GM21825 (cell line): Measurements from ENCODE around the gene GMNN.
"Not testable (repeated sequence)": the region's sequence is repeated elsewhere in the genome, so short reads cannot be mapped to it uniquely, and the experiment has no call there.

Experiments used
- ATAC-seq: cut with Tn5 transposase; IDR thresholded peaks from one replicate; pipeline ENCODE4 v1.9.1; 2021; ENCODE audit warnings: mild to moderate bottlenecking, moderate library complexity; ENCODE audit not compliant: unreplicated experiment

The GMNN gene

DNA sequence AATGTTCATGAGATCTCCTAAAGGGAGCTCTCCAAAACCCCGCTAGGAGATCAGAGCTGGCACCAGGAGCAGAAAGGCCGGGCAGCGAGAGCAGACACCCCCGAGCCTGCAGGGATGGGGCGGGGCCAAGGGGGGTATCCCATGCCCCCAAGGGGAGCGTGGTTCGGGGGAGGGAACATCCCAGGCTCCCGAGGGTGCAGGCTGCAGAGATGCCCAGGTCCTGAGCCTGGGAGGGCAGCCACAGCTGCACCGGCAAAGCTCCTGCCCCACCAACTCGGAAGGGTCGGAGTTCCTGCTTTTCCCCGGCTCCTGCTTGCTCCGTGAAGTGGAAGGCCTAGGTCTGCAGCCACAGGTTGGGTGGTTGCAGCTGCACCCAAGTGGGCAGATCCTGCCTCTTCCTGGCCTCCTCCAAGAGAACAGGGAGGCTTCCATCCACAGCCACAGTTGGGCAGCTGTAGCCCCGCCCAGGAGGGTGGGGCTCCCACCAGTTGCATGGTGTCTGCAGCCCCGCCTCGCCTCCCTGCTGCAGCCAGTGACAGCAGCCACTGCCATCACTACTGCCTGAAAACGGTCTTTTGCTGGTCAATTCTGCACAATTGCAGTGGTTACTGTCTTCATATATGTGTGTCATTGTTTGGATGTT is 13.4 kb upstream of the GMNN start:
- ATAC-seq, result no peak

DNA sequence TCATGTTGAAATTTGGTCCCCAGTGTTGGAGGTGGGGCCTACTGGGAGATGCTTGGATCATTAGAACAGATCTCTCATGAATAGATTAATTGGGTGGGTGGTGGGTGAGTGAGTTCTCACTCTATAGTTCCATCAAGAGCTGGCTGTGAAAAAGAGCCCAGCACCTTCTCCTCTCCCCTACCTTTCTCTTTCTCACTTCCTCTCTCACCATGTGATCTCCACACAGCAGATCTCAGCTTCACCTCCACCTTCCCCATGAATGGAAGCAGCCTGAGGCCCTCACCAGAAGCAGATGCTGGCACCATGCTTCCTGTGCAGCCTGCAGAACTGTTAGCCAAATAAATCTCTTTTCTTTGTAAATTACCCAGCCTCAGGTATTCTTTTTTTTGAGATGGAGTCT is 12.9 kb upstream of the GMNN start:
- ATAC-seq, result no peak

DNA sequence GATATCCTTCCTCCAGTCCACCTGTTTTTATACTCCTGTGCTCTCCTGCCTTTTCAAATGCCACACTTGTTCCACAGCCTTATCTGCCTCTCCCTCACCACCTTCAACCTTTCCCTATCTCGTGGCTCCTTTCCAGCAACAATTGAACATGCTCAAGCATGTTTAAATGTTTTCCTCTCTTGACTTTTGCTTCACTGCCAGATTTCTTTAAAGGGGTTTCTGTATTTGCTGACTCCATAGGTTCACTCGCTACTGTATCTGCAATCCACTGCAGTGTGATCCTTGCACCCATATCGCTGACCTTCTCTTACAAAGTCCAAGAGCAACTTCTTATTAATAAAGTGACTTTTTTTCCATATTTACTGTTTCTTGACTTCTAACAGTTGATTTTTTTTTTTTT is 11.2 kb upstream of the GMNN start:
- ATAC-seq, result no peak

DNA sequence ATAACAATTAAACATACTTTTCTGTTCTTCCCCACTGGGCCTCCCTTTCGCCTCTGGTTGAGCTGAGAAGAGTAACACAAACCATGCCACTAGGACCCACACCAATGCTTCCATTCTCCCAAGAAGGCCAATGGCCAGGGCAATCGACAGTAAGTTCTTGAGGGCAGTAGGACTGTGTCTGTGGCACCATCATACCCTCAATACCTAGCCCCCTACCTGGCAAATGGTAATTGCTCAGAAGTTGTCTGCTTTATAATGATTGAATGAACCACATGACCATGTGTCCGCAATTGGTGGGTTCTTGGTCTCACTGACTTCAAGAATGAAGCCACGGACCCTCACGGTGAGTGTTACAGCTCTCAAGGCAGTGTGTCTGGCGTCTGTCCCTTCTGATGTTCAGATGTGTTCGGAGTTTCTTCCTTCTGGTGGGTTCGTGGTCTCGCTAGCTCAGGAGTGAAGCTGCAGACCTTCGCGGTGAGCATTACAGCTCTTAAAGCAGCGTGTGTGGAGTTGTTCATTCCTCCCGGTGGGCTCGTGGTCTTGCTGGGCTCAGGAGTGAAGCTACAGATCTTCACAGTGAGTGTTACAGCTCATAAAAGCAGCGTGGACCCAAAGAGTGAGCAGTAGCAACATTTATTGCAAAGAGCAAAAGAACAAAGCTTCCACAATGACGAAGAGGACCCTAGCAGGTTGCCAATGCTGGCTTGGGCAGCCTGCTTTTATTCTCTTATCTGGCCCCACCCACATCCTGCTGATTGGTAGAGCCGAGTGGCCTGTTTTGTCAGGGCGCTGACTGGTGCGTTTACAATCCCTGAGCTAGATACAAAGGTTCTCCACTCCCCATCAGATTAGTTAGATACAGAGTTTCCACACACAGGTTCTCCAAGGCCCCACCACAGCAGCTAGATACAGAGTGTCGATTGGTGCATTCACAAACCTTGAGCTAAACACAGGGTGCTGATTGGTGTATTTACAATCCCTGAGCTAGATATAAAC is 9.6 kb upstream of the GMNN start:
- ATAC-seq, result not testable (repeated sequence)

DNA sequence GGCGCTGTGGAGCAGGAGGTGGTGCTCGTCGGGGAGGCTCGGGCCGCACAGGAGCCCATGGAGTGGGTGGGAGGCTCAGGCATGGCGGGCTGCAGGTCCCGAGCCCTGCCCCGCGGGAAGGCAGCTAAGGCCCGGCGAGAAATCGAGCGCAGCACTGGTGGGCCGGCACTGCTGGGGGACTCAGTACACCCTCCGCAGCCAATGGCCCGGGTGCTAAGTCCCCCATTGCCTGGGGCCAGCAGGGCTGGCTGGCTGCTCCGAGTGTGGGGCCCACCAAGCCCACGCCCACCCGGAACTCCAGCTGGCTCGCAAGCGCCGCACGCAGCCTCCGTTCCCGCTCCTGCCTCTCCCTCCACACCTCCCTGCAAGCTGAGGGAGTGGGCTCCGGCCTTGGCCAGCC is 8.8 kb upstream of the GMNN start:
- not testable (repeated sequence) for ATAC-seq

DNA sequence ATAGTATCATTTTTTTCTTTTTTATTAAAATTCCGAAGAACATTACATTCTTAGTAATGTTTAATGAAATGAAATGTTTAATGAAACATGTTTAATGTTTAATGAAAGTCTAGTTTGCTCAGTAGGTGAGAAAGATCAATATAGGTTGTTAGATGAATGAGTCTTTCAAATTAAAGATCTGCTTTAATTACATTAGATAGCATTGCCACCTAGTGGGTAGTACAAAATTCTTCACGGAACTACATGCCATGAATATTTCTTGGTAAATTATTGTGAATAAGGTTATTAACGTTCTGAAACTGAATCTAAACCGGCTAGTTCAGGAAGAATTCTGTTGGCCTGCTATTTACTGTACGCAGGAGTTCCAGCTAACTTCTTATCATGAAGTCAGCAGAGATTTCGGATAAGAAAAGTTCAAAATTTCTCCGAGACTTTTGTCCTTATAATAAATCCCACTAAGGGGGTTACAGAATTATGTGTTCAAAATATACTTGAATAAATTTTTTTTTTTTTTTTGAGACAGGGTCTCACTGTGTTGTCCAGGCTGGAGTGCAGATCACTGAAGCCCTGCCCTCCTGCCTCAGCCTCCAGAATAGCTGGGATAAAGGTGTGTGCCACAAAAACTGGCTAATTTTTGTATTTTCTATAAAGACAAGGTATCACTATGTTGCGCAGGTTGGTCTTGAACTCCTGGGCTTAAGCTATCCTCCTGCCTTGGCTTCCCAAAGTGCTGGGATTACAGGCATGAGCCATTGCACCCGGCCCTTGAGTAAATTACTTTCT is 7.9 kb upstream of the GMNN start:
- no peak for ATAC-seq

DNA sequence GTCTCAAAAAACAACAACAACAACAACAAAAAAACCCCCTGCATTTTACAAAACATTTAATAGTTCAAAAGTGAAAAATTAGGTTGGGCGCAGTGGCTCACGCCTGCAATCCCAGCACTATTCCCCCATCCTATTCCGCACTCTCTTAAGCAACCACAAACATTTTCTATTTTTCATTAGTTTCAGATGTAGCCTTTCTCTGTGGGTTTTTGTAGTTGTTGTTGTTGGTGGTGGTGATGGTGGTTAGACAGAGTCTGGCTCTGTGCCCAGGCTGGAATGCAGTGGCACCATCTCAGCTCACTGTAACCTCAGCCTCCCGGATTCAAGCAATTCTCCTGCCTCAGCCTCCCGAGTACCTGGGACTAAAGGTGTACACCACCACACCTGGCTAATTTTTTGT is 6.4 kb upstream of the GMNN start:
- ATAC-seq, result no peak

DNA sequence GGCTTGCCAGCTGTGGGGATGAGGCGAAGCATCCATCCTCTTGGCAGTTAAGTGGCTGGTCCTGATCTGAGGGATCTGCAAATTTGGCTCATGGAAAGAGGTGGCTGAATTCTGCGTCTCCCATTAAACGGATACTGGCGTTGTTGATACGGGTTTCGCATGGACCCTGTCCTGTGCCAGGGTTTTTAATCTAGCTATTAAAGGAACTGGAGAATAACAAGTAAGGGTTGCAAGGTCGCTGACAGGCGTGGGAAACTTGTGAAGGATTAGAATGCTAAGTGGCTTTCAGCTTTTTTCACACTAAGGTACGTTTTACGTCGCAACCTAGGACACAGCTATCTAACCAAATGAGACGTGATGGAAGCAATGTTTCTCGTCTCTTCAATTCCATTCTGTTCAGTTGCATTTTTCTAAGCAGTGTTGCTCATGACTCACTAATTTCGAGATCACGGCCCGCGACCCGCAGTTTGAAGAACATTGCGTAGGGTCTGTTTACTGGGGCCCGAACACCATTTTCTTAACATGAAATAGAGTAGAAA is 852 bp downstream of the GMNN start:
- no peak for ATAC-seq

DNA sequence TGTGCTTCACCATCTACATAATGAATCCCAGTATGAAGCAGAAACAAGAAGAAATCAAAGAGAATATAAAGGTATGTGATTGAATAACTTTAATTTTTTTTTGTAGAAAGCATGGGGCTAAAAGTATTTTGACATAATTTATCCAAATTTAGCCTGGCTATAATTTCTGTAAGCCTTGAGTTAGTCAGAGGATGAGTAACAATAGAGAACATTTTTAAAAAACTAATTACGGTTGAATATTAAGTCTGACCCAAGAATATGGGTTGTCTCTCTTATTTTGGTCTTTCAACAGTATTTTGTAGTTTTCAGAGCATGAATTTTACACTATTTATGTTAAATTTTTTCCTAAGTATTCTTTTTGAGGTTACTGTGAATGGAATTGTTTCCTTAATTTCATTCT is 2.5 kb downstream of the GMNN start:
- ATAC-seq, result no peak

DNA sequence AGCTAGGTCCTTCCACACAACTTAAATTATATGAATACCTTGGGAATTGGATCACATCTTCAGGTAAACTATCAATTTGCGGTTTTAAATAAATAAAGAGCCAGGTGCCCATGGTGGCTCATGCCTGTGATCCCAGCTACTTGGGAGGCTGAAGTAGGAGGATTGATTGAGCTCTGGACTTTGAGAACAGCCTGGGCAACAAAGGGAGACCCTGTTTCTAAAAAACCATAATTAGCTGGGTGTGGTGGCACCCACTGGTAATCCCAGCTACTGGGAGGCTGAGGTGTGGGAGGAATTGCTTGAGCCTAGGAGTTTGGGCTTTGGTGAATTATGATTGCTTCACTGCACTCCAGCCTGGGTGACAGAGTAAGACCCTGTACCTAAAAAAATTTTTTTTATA is 3.4 kb downstream of the GMNN start:
- ATAC-seq, result no peak

DNA sequence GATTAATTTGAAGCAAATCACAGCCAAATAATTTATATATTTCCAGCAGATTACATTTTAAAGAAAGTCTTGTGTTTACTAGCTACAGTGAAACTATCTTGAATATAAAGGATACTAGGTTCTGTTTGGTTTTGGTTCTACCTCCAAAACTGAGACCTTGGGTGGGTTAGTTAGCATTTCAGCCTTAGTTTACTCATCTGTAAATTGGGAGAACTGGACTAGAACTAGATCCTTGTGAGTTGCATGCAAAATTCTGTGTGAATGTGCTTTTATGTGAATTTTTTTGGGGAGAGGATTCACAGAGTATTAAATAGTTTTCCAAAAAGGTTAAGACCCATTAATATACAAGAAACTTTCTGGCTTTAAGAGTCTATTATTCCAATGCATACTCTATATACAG is 4.1 kb downstream of the GMNN start:
- ATAC-seq, result no peak

DNA sequence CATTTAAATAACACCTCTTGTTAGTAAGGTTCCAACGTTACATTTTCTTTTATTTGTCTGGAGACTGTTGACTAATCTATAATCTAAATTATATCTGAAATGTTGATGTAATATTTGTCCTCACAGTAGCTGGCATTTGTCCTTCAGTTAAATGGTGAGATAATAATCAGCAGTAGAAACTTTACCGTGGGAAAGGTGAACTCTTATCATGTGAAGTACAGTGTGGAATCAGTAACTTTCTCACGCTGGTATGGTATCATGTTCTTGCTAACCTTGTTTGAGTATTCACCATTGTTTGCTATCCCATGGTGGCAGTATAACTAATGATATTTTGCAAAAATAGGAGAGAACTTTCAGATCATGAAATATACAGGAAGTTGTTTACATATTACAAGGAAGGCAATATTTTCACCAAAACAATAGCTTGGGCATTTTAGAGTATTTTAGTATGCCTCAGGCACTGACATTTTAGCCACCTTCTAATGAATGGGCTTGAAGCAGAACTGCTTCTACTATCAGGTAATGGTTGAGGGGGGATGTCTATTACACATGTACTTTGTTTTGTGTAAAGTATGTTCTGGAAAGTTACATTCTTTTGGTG is 4.8 kb downstream of the GMNN start:
- no peak for ATAC-seq

DNA sequence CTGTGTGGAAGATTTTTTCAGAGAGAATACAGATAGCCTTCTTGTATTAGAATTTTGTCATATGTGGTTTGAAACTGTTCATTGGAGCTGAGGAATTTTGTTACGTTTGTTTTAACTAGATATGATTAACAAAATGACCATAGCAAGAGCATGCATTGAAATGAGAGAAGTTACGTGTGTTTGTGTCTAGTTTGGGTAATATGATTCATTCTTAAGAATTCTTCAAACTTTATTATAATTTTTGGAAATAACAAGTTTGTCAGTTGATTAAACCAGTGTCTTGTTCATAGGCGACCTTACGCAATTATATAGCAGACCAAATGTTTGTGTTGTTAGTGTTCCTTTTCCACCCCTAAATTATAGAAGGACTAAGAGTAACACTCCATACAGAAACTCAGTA is 5.5 kb downstream of the GMNN start:
- no peak for ATAC-seq

DNA sequence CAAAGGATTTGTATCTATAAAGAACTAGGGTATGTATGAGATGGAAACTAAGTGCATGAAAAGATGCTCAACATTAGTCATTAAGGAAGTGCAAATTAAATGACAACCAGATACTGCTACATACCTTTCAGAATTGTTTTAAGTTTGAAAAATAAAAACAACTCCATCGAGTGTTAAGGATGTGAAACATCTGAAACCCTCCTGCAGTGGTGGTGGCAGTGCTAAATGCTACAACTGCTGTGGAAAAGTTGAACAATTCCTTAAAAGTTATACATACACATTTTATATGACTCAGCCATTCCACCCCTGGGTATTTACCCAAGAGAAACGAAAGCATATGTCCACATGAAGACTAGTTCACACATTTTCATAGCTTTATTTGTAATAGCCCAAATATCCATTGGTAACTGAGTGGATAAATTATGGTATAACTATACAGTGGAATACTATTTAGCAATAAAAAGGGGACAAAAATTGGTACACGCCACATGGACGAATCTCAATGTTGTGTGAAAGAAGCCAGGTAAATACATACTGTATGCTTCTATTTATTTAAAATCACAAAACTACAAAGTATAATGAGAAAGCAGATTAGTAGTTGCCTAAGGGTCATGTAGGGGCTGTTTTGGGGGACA is 13.4 kb downstream of the GMNN start:
- ATAC-seq, result no peak

DNA sequence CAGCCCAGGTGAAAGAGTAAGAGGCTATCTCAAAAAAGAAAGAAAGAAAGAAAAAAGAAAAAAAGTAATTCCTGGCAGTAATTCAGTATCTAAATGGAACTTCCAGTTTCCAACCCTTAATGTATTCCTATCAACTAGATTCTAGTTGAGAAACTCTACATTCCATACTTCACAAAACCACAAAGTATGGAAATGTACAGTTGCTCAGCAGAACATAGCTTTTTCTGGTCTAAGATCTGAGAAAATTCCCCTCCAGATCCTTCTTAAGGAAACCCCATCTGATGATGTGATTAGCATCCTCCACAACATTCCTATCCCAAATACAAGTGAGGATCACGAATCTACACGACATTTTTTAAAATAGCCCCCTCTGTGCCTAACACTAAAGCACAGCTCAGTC is 20.4 kb downstream of the GMNN start:
- ATAC-seq, result no peak

DNA sequence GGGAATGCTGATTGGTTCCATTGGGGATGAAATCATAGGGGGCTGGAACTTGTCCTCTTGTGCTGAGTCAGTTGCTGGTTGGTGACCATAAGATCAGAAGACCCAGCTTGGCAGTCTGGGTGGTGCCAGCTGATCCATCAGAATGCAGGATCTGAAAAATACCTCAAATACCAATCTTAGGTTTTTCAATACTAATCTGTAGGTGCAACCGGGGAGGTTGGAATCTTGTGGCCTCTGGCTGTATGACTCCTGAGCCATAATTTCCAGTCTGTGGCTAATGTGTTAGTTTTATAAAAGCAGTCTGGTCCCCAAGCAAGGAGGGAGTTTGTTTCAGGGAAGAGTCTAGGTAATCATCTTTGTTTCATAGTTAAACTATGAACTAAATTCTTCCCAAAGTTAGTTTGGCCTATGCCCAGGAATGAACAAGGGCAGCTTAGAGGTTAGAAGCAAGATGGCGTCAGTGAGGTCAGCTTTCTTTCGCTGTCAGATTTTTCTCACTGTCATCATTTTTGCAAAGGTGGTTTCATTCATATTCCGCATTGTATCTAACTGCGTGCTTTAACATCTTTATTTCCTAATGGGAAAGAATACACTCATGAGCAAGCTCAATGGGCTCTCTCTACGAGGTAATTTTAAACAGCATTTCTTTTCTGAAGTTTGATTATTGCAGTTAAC is 22.0 kb downstream of the GMNN start:
- ATAC-seq, result no peak

DNA sequence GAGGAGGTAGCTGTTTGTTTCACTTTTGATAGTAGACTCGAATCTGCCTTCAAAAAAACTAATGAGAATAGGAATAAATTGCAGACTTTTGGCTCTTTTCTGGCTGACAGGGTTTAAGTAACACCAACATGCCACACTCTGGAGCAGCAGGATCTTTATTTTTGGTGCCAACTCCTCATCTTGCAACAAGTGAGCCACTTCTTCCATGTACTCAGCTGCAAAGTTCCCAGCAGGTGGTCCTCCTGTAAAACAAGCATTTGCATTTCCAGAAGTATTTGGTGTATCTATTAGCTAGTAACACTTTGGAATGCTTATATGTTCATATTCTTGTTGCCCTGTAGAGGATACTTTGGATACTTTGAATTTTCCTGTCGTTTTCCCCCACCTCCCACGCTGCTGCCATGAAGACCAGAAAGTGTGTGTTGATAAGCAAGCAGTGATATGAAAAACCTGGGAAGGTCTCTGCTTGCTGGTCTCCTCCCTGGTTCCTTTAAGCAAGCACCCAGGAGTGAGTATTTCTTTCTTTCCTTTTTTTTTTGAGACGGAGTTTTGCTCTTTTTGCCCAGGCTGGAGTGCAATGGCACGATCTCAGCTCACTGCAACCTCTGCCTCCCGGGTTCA is 23.0 kb downstream of the GMNN start:
- no peak for ATAC-seq

DNA sequence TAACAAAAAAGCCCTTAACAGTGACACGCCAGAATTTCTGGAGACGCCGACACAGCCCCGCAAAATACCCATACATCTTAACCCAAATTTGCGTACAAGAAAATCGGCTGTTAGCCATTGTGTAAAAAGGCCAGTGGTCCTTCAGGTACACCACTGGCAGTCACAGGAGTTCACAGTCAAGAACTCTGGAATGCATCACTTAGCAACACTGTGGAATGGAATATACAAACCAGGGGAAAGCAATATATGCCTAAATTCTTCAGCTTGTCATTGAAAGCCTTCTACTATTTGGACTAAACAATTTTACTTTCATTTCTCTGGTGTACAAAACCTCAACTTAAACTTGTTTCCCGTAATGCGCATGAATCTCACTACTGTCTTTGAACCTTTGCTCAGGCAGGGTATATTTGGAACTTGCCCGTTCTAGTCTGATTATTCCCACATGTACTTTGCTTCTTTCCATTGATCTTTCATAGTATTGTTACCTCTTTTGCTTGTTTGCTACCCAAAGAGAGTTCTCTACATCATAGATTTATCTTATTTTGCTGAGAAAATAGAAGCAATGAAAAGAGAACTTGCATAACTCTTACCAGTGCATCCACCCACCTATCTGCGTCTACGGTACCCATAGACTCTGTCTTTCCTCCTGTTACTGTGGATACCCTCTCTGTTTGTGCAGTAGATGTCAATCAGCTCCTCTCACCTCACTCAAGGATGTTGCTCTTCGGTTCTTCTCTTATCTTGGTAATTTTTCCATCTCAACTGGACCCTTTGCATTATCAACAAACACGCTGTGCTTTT is 24.2 kb downstream of the GMNN start, which contains the start of gene ARMH2:
Gene ARMH2 (minus strand): TSS at position 178 of the 801 bp plus-strand sequence. CDS start 60 bp downstream, at position 118.
- ATAC-seq, result no peak
